ENCODE results near the gene SPATA31E1.

- TF ChIP-seq ZFP30 (CRISPR knock-in tag; IDR thresholded peaks at IDR 0.05) = no peak
- no peak for TF ChIP-seq ZFP3 (CRISPR knock-in tag; IDR thresholded peaks at IDR 0.05)
- TF ChIP-seq RARB (CRISPR knock-in tag; IDR thresholded peaks at IDR 0.05) = no peak
- TF ChIP-seq CREB5 (CRISPR knock-in tag; IDR thresholded peaks at IDR 0.05; ENCODE audit: low read depth) = no peak
- TF ChIP-seq PATZ1 (CRISPR knock-in tag; IDR thresholded peaks at IDR 0.05; ENCODE audit: borderline replicate concordance) = no peak
- TF ChIP-seq ZNF565 (CRISPR knock-in tag; conservative IDR thresholded peaks at IDR 0.05; ENCODE audit: low read depth) = no peak
Observed at GRCh38 chr9:87859137-87859536, 23.5 kb upstream of the SPATA31E1 start.
